Midbrain (tissue), 1 donor: Measurements from ENCODE around the gene MSI2.

ENCODE experiments used
- DNase-seq: peaks from one replicate; lab custom pipeline; 2025; lab: John Stamatoyannopoulos, UW

MSI2 gene

DNA sequence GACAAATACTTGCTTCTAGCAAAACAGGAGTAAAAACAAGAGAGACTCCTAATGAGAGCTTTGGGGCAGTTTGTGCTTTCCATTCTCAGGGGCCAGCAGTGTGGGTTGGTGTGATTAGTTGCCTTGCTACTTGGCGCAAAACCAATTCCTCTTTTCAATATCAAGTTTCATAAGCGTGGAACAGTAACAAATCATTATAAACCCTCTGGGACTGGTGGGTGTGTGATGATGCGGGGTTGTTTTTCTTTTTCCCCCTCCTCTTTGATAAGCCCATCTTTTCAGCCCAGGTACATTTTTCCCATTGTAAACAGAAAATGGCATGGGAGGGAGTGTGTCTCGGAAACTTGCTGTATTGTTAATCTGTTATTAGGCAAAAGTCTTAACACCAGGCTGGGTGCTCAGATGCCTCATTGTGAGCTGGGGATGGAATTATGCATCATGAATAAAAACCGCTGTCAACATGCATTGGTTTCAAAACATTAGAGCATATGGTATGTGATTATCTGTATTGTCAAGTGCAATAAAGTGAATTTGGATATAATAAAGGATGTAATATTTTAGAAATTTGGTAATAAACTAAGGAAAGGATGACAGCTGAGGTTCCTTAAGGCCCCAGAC lies 322.4 kb downstream of the MSI2 start:
- no peak for DNase-seq

DNA sequence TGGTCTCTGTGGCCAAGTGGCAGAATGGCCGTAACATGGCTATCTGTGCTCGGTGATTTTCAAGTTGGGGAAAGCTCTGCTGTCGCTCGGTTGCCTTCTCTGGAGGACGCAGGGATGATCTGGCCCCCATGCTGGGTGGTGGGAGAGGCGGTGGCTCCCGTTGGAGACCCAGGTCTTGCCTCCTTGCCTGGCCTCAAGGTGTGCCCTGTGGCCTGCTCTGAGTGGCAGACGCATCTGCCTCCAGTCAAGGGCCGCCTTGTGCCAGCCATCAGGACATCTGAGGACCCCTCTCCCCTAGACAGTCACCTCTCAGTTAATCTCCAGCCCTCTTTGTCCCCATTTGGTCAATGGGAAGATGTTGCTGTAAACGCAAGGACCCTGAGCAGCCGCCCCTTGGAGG lies 322.9 kb downstream of the MSI2 start:
- no peak for DNase-seq

- DNase-seq: no peak
Measured at GRCh38 chr17:57580055-57580739, 323.9 kb downstream of the MSI2 start.

GRCh38 chr17:57582881-57583756 lies 326.8 kb downstream of the MSI2 start:
- no peak for DNase-seq

GRCh38 chr17:57584050-57584551 lies 327.8 kb downstream of the MSI2 start:
- DNase-seq: no peak

GRCh38 chr17:57585341-57586195 lies 329.2 kb downstream of the MSI2 start:
- no peak for DNase-seq

DNA sequence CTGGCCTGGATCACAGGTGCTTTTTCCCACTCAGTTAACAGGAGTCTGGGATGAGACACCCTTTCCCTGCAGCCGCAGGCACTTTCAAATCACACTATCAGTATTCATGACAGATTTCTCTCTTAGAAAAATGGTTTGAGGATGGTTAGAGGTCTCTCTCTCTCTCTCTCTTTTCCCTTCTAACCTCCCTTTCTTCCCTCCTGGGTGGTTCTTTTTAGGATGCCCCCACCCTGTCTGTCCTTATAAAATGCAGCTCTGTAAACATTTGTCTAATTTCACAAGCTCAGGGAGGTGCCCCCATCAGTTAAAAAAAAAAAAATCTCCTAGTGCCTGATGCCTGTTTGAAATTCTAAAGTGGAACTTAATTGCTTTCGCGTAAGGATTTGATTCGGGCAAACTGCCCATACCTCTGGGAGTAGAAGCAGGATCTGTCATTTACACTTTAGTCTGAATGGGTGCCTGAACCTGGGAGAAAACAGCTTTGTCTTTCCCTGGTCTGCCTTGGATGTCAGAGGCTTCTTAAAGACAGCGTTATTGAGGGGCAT lies 329.9 kb downstream of the MSI2 start:
- no peak for DNase-seq

- DNase-seq: no peak
Measured at GRCh38 chr17:57586742-57587141, 330.4 kb downstream of the MSI2 start.

GRCh38 chr17:57587193-57587969 lies 331.1 kb downstream of the MSI2 start:
- DNase-seq: no peak

DNA sequence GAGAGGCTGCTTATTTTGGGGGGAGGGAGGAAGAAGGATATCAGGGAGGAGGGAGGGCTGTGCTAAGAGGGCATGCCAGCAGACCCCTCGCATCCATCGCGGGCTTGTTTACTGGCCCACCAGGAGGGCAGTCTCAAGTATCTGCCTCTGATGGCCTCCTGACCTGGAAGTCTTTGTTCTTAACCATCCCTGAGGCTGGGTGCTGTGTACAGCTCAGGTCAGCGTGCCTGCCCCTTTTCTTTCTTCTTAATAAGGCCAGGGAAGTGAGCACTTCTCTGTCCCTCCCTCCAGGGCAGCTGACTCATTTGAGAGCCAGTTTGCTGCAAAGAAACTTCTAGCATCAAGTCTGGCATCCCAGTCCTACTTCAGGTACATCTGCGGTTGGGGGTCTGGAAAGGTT lies 331.8 kb downstream of the MSI2 start:
- DNase-seq: no peak

DNA sequence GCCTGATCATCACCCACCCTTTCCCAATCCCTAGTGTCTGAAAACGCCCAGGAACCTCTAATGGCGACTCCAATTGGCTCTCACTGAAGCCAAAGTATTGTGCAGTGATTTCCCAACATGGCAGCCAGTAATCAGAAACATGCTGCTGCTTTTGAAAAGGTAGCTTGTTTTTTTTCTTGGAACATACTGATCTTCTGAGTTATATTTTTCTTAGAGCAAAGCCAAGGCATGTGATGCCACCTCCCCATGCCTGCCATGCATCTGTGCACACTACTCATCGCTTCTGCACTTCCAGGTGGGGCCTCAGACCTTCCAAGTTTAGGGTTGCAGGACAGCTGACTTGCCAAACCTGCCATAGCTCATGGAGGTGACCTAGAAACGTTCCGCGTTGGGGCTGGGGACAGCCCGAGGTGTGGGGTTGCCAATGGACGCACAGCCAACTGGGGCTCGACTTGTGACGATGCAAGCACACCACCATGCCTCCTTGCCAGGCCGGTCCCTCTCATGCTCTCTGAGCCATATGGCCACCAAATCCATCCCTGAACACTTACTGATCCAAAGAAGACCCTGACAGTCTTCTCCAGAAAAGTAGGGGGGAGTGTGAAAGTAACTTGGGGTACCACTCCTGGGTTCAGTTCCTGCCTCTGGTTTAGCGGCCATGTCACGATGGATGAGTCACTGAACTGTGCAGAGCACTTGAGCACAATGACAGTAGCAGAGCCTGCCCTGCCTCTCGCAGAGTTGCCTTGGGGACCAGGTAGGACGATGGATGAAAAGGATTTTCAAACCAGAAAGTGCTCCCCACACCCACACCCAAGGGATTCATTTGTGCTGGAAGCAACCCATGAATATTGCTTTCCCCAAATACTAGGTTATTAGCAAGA lies 333.1 kb downstream of the MSI2 start:
- DNase-seq: no peak

DNA sequence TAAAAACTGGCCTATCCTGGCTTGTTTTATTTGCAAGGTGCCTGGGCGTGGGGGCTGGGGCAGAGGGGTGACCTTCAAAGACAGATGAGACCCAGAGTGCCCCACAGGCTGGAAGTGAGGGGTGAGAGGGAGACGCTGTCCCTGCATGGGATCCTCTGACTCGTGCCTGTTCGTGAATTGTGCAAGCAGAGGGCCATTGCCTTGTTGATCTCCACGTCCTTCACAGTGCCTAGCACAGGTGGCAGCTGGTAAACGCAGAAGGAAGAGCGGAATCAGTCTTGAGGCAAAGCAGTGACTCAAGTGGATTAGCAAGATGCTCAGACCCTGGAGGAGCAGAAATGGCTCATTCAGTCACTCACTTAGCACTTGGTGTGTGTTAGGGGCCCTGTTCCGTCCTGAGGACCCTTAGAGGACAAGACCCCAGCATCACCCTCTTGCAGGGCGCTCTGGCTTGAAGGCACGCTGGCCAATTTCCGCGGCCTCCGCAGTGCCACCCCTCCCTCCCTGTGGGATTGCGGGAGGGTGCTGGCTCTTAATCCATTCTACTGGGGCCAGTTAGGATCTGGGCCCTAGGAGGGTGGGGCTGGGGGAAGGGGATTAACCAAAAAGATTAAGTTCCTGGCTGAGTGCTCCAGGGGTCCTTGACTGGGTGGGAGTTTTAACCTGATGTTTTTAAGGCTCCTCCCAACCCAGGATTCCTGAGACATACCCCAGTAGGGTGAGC lies 337.6 kb downstream of the MSI2 start:
- no peak for DNase-seq

- DNase-seq: no peak
Measured at GRCh38 chr17:57594767-57595166, 338.4 kb downstream of the MSI2 start.

- no peak for DNase-seq
Measured at GRCh38 chr17:57595426-57595825, 339.1 kb downstream of the MSI2 start.

- no peak for DNase-seq
Measured at GRCh38 chr17:57595947-57596695, 339.8 kb downstream of the MSI2 start.

- DNase-seq: no peak
Measured at GRCh38 chr17:57597101-57597500, 340.8 kb downstream of the MSI2 start.

- DNase-seq: peak; percentile 80
Measured at GRCh38 chr17:57597531-57598453, 341.5 kb downstream of the MSI2 start.
